HCT116 (cell line): ENCODE data around the gene UBE2L6. TPM values are rescaled to one million over a fixed set of nuclear protein-coding genes. Genes with fewer than 3 reads are reported as not detected.

Source experiments
- ATAC-seq: fragments of 200-7000 bp; cut with Tn5 transposase; 2 replicates; pipeline ENCODE4 v1.9.1; 2020; ENCODE audit warnings: mild to moderate bottlenecking, moderate library complexity
- BruUV-seq: library from RNA; stranded (reverse); fragments of 400-500 nt; replicated peaks from 2 replicates; lab custom pipeline; 2021; lab: Mats Ljungman, UMichigan
- CTCF ChIA-PET: fragments of 300-600 bp; sonication (Branson Sonifier 250); formaldehyde crosslinking; loops from one replicate; lab custom pipeline; 2021; ENCODE audit warnings: antibody characterized with exemption; lab: Charles Lee
- POLR2A ChIA-PET: fragments of 300-600, 350-600 bp; sonication (Branson Sonifier 250); formaldehyde crosslinking; loops from one replicate; lab custom pipeline; 2021; ENCODE audit warnings: antibody characterized with exemption; lab: Charles Lee
- RAD21 ChIA-PET, 2 experiments: fragments of 300-600 bp; sonication (Branson Sonifier 250); formaldehyde crosslinking; loops; one replicate each; lab custom pipeline; 2023; ENCODE audit warnings: low total read pairs in 2 of 2; ENCODE audit not compliant: uncharacterized antibody in 2 of 2, unreplicated experiment in 2 of 2, low non-redundant PET in 1 of 2; lab: Charles Lee
- DNase-seq: peaks from one replicate; pipeline ENCODE4 v3.0.0-alpha.2; 2010; ENCODE audit warnings: low read depth, low spot score
- H2AFZ ChIP-seq: fragments of 200-600 bp; shearing (Covaris generic), sonication (generic); 2 replicates; pipeline ENCODE4 v1.6.1; 2017; ENCODE audit warnings: low read depth, mixed run types, mixed read lengths, antibody characterized with exemption, low read length; ENCODE audit not compliant: poor library complexity, severe bottlenecking
- H3K27ac ChIP-seq: 2 replicates; pipeline ENCODE4 v1.5.1; 2012; ENCODE audit warnings: low read depth, low read length
- H3K27me3 ChIP-seq: fragments of 200-600 bp; sonication (generic); 2 replicates; pipeline ENCODE4 v1.6.1; 2016; ENCODE audit warnings: mixed run types, low read length, mixed read lengths; ENCODE audit not compliant: insufficient read depth
- H3K36me3 ChIP-seq, 2 experiments: fragments of 200-500 bp in 1 of 2; fragments of 200-600 bp in 1 of 2; sonication (Bioruptor generic) in 1 of 2; sonication (generic) in 1 of 2; 2 replicates each; pipeline versions ENCODE4 v1.5.1 to v1.6.1; 2014 to 2016; ENCODE audit warnings: low read length in 2 of 2, inconsistent platforms in 1 of 2, mixed read lengths in 1 of 2, mixed run types in 1 of 2; ENCODE audit not compliant: insufficient read depth in 2 of 2, control insufficient read depth in 1 of 2
- H3K4me1 ChIP-seq, 2 experiments: fragments of 200-600 bp in 1 of 2; sonication (generic) in 1 of 2; 2 replicates each; pipeline versions ENCODE4 v1.5.1 to v1.6.1; 2012 to 2017; ENCODE audit warnings: low read length in 2 of 2, inconsistent platforms in 1 of 2, mild to moderate bottlenecking in 1 of 2, mixed read lengths in 1 of 2, mixed run types in 1 of 2, moderate library complexity in 1 of 2; ENCODE audit not compliant: insufficient read depth in 2 of 2, control insufficient read depth in 1 of 2
- H3K4me2 ChIP-seq: fragments of 200-600 bp; sonication (generic); 2 replicates; pipeline ENCODE4 v1.6.1; 2017; ENCODE audit warnings: mixed run types, low read length, mixed read lengths
- H3K4me3 ChIP-seq, 2 experiments: fragments of 200-600 bp in 1 of 2; sonication (generic) in 1 of 2; replicated peaks in 1 of 2; 2 replicates each; pipeline ENCODE4 v1.5.1; 2011 to 2016; ENCODE audit warnings: low read length in 2 of 2, control low read depth in 1 of 2, low read depth in 1 of 2, mild to moderate bottlenecking in 1 of 2, mixed read lengths in 1 of 2, mixed run types in 1 of 2
- H3K79me2 ChIP-seq: fragments of 200-600 bp; sonication (generic); 2 replicates; pipeline ENCODE4 v1.6.1; 2017; ENCODE audit warnings: mild to moderate bottlenecking, mixed run types, low read length, moderate library complexity, mixed read lengths; ENCODE audit not compliant: insufficient read depth
- H3K9ac ChIP-seq: fragments of 200-600 bp; sonication (generic); 2 replicates; pipeline ENCODE4 v1.6.1; 2016; ENCODE audit warnings: low read length, mixed read lengths
- H3K9me2 ChIP-seq: fragments of 200-600 bp; sonication (generic), shearing (Covaris generic); 2 replicates; pipeline ENCODE4 v1.6.1; 2017; ENCODE audit warnings: mixed run types, mild to moderate bottlenecking, moderate library complexity; ENCODE audit not compliant: insufficient read depth
- H3K9me3 ChIP-seq, 2 experiments: fragments of 200-500 bp in 1 of 2; fragments of 200-600 bp in 1 of 2; sonication (Bioruptor generic) in 1 of 2; sonication (generic) in 1 of 2; 2 replicates each; pipeline ENCODE4 v1.6.1; 2014 to 2017; ENCODE audit warnings: low read length in 2 of 2, mixed read lengths in 2 of 2, inconsistent platforms in 1 of 2, low read depth in 1 of 2, mild to moderate bottlenecking in 1 of 2, mixed run types in 1 of 2, moderate library complexity in 1 of 2; ENCODE audit not compliant: control insufficient read depth in 1 of 2, insufficient read depth in 1 of 2
- H4K20me1 ChIP-seq: fragments of 200-600 bp; sonication (generic), shearing (Covaris generic); 2 replicates; pipeline ENCODE4 v1.6.1; 2017; ENCODE audit warnings: mixed run types, mild to moderate bottlenecking, moderate library complexity; ENCODE audit not compliant: insufficient read depth
- CBX3 ChIP-seq: IDR thresholded peaks from 2 replicates; pipeline ENCODE4 v1.6.1; 2012; ENCODE audit warnings: low read depth
- CEBPB ChIP-seq: IDR thresholded peaks from 2 replicates; pipeline ENCODE4 v1.6.1; 2012; ENCODE audit warnings: low read depth
- EGR1 ChIP-seq: IDR thresholded peaks from 2 replicates; pipeline ENCODE4 v1.6.1; 2012; ENCODE audit warnings: low read depth
- ELF1 ChIP-seq: IDR thresholded peaks from 2 replicates; pipeline ENCODE4 v1.6.1; 2012; ENCODE audit warnings: low read depth, borderline replicate concordance
- EZH2 ChIP-seq: fragments of 200-600 bp; sonication (generic); IDR thresholded peaks from 2 replicates; pipeline ENCODE4 v1.6.1; 2017; ENCODE audit warnings: antibody characterized with exemption, mixed run types
- EZH2phosphoT487 ChIP-seq: fragments of 200-600 bp; IDR thresholded peaks from 2 replicates; pipeline ENCODE4 v1.6.1; 2018; ENCODE audit warnings: antibody characterized with exemption, borderline replicate concordance
- JUND ChIP-seq: IDR thresholded peaks from 2 replicates; pipeline ENCODE4 v1.6.1; 2012
- POLR2A ChIP-seq: IDR thresholded peaks from 2 replicates; pipeline ENCODE4 v1.7.0; 2011; ENCODE audit warnings: borderline replicate concordance; ENCODE audit not compliant: insufficient read depth, insufficient read length; ENCODE audit errors: extremely low read depth
- POLR2AphosphoS5 ChIP-seq: IDR thresholded peaks from 2 replicates; pipeline ENCODE4 v1.6.1; 2011; ENCODE audit warnings: mild to moderate bottlenecking, low read depth, low read length, moderate library complexity
- RAD21 ChIP-seq: IDR thresholded peaks from 2 replicates; pipeline ENCODE4 v1.6.1; 2012; ENCODE audit warnings: low read depth, mild to moderate bottlenecking
- SIN3A ChIP-seq: IDR thresholded peaks from 2 replicates; pipeline ENCODE4 v1.6.1; 2012; ENCODE audit warnings: low read depth
- SP1 ChIP-seq: IDR thresholded peaks from 2 replicates; pipeline ENCODE4 v1.6.1; 2012; ENCODE audit warnings: low read depth
- SRF ChIP-seq: IDR thresholded peaks from 2 replicates; pipeline ENCODE4 v1.6.1; 2012; ENCODE audit warnings: low read depth
- TCF7L2 ChIP-seq: IDR thresholded peaks from 2 replicates; pipeline ENCODE4 v1.7.0; 2011; ENCODE audit warnings: borderline replicate concordance, inconsistent platforms; ENCODE audit not compliant: insufficient read depth, insufficient read length; ENCODE audit errors: extremely low read depth
- YY1 ChIP-seq: IDR thresholded peaks from 2 replicates; pipeline ENCODE4 v1.6.1; 2011; ENCODE audit warnings: low read length, low read depth, moderate library complexity, mild to moderate bottlenecking; ENCODE audit not compliant: insufficient replicate concordance; ENCODE audit errors: extremely low read depth
- ZFX ChIP-seq: fragments of 450-650 bp; IDR thresholded peaks from 2 replicates; pipeline ENCODE4 v1.6.1; 2017
- intact Hi-C: fragments of 100-400 bp; cut with micrococcal nuclease; formaldehyde crosslinking; loops from 2 replicates; pipeline ENCODE4 v1.10.0; 2022
- total RNA-seq: library from RNA; stranded (reverse); gene quantifications from one replicate; pipeline ENCODE4 v1.2.1, GENCODE V29; 2021; ENCODE audit not compliant: unreplicated experiment
- TF ChIP-seq, protein P1 (sequence below): IDR thresholded peaks from 2 replicates; pipeline ENCODE4 v1.6.1; 2012
- TF ChIP-seq, protein P2 (sequence below): IDR thresholded peaks from 2 replicates; pipeline ENCODE4 v1.6.1; 2011; ENCODE audit warnings: mild to moderate bottlenecking, low read length, moderate library complexity; ENCODE audit not compliant: insufficient replicate concordance; ENCODE audit errors: extremely low read depth
- TF ChIP-seq, protein P3 (sequence below): IDR thresholded peaks from 2 replicates; pipeline ENCODE4 v1.6.1; 2012
- TF ChIP-seq, protein P4 (sequence below), 3 experiments: fragments of 200-600 bp in 1 of 3; sonication (generic) in 1 of 3; IDR thresholded peaks in 2 of 3; conservative IDR thresholded peaks in 1 of 3; 2 replicates each; pipeline ENCODE4 v1.5.1; 2012 to 2017; ENCODE audit warnings: low read depth in 2 of 3, low read length in 2 of 3, antibody characterized with exemption in 1 of 3, borderline replicate concordance in 1 of 3, control low read depth in 1 of 3, mild to moderate bottlenecking in 1 of 3, mixed read lengths in 1 of 3, mixed run types in 1 of 3, moderate library complexity in 1 of 3; ENCODE audit not compliant: insufficient read depth in 1 of 3

UBE2L6 gene
- total RNA-seq, 1 experiment from 2014 or later = 24.8 TPM

DNA sequence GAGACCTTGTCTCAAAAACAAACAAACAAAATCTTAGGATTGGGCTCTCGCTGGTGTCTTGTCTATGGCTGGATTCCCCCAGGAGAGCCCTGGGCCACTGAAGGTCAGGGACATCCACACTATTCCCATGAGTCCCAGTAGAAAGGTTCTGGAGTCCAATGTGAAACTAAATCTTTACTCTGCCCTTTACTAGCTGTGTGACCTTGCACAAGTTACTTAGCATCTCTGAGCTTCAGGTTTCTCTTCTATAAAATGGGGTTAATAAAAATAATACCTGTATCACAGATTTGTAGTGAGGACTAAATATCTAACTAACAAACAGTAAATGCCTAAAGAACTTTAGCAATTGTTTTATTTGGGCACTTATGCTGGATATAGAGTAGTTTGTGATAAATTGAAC is 61.0 kb downstream of the UBE2L6 start (continued):
- TF ChIP-seq POLR2A = no peak
- TF ChIP-seq SIN3A = no peak
- no peak for TF ChIP-seq JUND
- TF ChIP-seq, protein P1, sequence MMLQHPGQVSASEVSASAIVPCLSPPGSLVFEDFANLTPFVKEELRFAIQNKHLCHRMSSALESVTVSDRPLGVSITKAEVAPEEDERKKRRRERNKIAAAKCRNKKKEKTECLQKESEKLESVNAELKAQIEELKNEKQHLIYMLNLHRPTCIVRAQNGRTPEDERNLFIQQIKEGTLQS = no peak
- no peak for TF ChIP-seq EGR1
- no peak for TF ChIP-seq TCF7L2
- no peak for TF ChIP-seq EZH2
- no peak for TF ChIP-seq YY1

DNA sequence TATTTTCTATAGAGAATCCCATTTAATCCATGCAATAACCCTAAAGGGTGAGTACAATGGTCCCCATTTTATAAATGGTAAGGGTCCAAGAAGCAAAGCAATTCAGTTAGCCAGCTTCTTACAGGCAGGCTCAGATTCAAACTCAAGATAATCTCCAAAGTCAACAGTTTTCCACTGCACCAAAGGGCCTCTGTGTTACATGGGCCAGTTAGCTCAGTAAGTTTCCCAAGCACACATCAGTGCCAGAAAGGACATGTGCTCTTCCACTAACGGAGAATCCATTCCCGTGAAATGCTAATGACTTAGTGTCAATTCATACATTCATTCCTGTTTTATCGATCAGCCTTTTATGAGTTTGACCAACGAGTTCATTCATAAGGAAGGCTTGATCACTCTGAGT is 63.0 kb downstream of the UBE2L6 start:
- H3K9me3 ChIP-seq = no peaks in the 10 kb centered on the region
- H3K4me1 ChIP-seq = peaks cover 6 to 13% of the 10 kb centered on the region in 2 experiments; a peak in 3 of 4 replicates
- ChIA-PET CTCF (interaction anchor here (4.7 kb wide), 1 partner anchor 12 kb away, joined by 25 read pairs; no protein-coding TSS in a partner anchor), RAD21 (no interaction called here)
- no TSS peak for BruUV-seq
- no peak overlapping the region for H3K4me3 ChIP-seq
- no peaks in the 10 kb centered on the region for H3K36me3 ChIP-seq
- no peaks in the 10 kb centered on the region for H3K27me3 ChIP-seq
- no peak overlapping the region for H3K4me2 ChIP-seq
- no peaks in the 10 kb centered on the region for H4K20me1 ChIP-seq
- no peak overlapping the region for H3K9ac ChIP-seq
- DNase-seq = no peak
- H3K9me2 ChIP-seq = no peaks in the 10 kb centered on the region
- no peaks in the 10 kb centered on the region for H3K79me2 ChIP-seq
- H3K27ac ChIP-seq = no peak overlapping the region
- no peak overlapping the region for H2AFZ ChIP-seq
- intact Hi-C loops = no loop called here
- no peak for ATAC-seq
- TF ChIP-seq ZFX (no peak), EZH2phosphoT487 (no peak), CBX3 (no peak), TCF7L2 (no peak), ELF1 (no peak), SRF (no peak), POLR2A (no peak), JUND (no peak), POLR2AphosphoS5 (no peak), EZH2 (no peak), SP1 (no peak), SIN3A (no peak), CEBPB (no peak), RAD21 (no peak), EGR1 (no peak)
- TF ChIP-seq, protein P2, sequence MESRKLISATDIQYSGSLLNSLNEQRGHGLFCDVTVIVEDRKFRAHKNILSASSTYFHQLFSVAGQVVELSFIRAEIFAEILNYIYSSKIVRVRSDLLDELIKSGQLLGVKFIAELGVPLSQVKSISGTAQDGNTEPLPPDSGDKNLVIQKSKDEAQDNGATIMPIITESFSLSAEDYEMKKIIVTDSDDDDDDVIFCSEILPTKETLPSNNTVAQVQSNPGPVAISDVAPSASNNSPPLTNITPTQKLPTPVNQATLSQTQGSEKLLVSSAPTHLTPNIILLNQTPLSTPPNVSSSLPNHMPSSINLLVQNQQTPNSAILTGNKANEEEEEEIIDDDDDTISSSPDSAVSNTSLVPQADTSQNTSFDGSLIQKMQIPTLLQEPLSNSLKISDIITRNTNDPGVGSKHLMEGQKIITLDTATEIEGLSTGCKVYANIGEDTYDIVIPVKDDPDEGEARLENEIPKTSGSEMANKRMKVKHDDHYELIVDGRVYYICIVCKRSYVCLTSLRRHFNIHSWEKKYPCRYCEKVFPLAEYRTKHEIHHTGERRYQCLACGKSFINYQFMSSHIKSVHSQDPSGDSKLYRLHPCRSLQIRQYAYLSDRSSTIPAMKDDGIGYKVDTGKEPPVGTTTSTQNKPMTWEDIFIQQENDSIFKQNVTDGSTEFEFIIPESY = no peak
- TF ChIP-seq, protein P1 = no peak
- TF ChIP-seq, protein P3, sequence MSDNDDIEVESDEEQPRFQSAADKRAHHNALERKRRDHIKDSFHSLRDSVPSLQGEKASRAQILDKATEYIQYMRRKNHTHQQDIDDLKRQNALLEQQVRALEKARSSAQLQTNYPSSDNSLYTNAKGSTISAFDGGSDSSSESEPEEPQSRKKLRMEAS = no peak
- TF ChIP-seq, protein P4, sequence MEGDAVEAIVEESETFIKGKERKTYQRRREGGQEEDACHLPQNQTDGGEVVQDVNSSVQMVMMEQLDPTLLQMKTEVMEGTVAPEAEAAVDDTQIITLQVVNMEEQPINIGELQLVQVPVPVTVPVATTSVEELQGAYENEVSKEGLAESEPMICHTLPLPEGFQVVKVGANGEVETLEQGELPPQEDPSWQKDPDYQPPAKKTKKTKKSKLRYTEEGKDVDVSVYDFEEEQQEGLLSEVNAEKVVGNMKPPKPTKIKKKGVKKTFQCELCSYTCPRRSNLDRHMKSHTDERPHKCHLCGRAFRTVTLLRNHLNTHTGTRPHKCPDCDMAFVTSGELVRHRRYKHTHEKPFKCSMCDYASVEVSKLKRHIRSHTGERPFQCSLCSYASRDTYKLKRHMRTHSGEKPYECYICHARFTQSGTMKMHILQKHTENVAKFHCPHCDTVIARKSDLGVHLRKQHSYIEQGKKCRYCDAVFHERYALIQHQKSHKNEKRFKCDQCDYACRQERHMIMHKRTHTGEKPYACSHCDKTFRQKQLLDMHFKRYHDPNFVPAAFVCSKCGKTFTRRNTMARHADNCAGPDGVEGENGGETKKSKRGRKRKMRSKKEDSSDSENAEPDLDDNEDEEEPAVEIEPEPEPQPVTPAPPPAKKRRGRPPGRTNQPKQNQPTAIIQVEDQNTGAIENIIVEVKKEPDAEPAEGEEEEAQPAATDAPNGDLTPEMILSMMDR (IDR thresholded peaks at IDR 0.05 in 2 of 3, conservative IDR thresholded peaks at IDR 0.05 in 1 of 3; ENCODE audit: borderline replicate concordance in 1 of 3, insufficient read depth in 1 of 3, low read depth in 2 of 3, low read length in 2 of 3) = no peak
- TF ChIP-seq, all 23 proteins: peak for 0
- POLR2A ChIA-PET = no interaction called here
